Measurements from ENCODE around the gene TUBG1. TPM values are rescaled to one million over a fixed set of nuclear protein-coding genes. Genes with fewer than 3 reads are reported as not detected.
A peak's percentile ranks its signal among the peaks of the same experiment; 100 is the strongest.

TUBG1 gene
- polyA plus RNA-seq, 1 of the 3 experiments (the other 2 are of a cell fraction), result 145 TPM

GRCh38 chr17:42613699-42614295 lies 4.3 kb downstream of the TUBG1 start:
- Histone ChIP-seq H4K20me1 (ENCODE audit: insufficient read depth) (no peaks in the 10 kb centered on the region), H2AFZ (ENCODE audit: low read depth) (no peak overlapping the region), H3K4me1 (ENCODE audit: control insufficient read depth in 1 of 2, insufficient read depth in 2 of 2, low read depth in 1 of 2, low read length in 1 of 2) (peaks cover 0 to 15% of the 10 kb centered on the region in 2 experiments; a peak in 2 of 4 replicates), H3K36me3 (replicated peaks in 1 of 2; ENCODE audit: control insufficient read depth in 1 of 2, insufficient read depth in 2 of 2, low read length in 1 of 2) (peaks cover 34 to 41% of the 10 kb centered on the region in 2 experiments), H3K9ac (no peak overlapping the region), H3K4me3 (ENCODE audit: low read depth in 2 of 2, low read length in 1 of 2) (no peak overlapping the region), H3F3A (replicated peaks; ENCODE audit: insufficient read depth) (peaks cover 15% of the 10 kb centered on the region), H3K9me2 (no peaks in the 10 kb centered on the region), H3K27ac (ENCODE audit: low read depth in 2 of 2, low read length in 1 of 2) (no peak overlapping the region), H3K4me2 (no peak overlapping the region), H3K79me2 (ENCODE audit: insufficient read depth) (peaks cover 18% of the 10 kb centered on the region), H3K27me3 (ENCODE audit: insufficient read depth) (no peaks in the 10 kb centered on the region), H3K9me3 (no peaks in the 10 kb centered on the region)
- TF ChIP-seq RAD21 (IDR thresholded peaks at IDR 0.05; ENCODE audit: low read length), result no peak
- no peak for TF ChIP-seq ZBTB33 (IDR thresholded peaks at IDR 0.05; ENCODE audit: borderline replicate concordance, low read depth)
- TF ChIP-seq EZH2phosphoT487 (IDR thresholded peaks at IDR 0.05; ENCODE audit: borderline replicate concordance, low read depth), result no peak
- TF ChIP-seq RFX5 (IDR thresholded peaks at IDR 0.05; ENCODE audit: low read length), result no peak
- TF ChIP-seq CHD2 (IDR thresholded peaks at IDR 0.05; ENCODE audit: low read length, partially characterized antibody), result no peak
- no peak for TF ChIP-seq TAF1 (IDR thresholded peaks at IDR 0.05; ENCODE audit: borderline replicate concordance, low read depth, low read length)
- TF ChIP-seq MXI1 (IDR thresholded peaks at IDR 0.05; ENCODE audit: low read depth, low read length), result no peak
- no peak for TF ChIP-seq ELF1 (IDR thresholded peaks at IDR 0.05)
- WGBS (ENCODE audit: low lambda C conversion rate), result 99% methylated on average over 9 of the region's 17 CpGs
- CTCF ChIA-PET, result interaction anchor here (1.6 to 1.7 kb wide), 2 partner anchors 36 to 69 kb away, joined by 4 to 8 read pairs; partner anchors contain the start of gene PSMC3IP
- DNase-seq, result no peak
- POLR2A ChIA-PET, result no interaction called here

- TF ChIP-seq PBX3 (IDR thresholded peaks at IDR 0.05), result no peak
- TF ChIP-seq ELF1 (IDR thresholded peaks at IDR 0.05), result no peak
- TF ChIP-seq NRF1 (IDR thresholded peaks at IDR 0.05; ENCODE audit: low read depth, low read length), result no peak
- TF ChIP-seq SMC3 (IDR thresholded peaks at IDR 0.05; ENCODE audit: low read depth, low read length), result no peak
- TF ChIP-seq FOXM1 (IDR thresholded peaks at IDR 0.05; ENCODE audit: low read depth), result no peak
- Histone ChIP-seq H3K4me2 (no peak overlapping the region), H3K36me3 (replicated peaks in 1 of 2; ENCODE audit: control insufficient read depth in 1 of 2, insufficient read depth in 2 of 2, low read length in 1 of 2) (peaks cover 22 to 23% of the 10 kb centered on the region in 2 experiments), H2AFZ (ENCODE audit: low read depth) (no peak overlapping the region), H3K4me1 (ENCODE audit: control insufficient read depth in 1 of 2, insufficient read depth in 2 of 2, low read depth in 1 of 2, low read length in 1 of 2) (peaks cover 0 to 16% of the 10 kb centered on the region in 2 experiments; a peak in 1 of 4 replicates), H4K20me1 (ENCODE audit: insufficient read depth) (no peaks in the 10 kb centered on the region), H3K9ac (no peak overlapping the region), H3K4me3 (ENCODE audit: low read depth in 2 of 2, low read length in 1 of 2) (no peak overlapping the region), H3K27ac (ENCODE audit: low read depth in 2 of 2, low read length in 1 of 2) (peak overlapping the region in 1 of 2 experiments; percentile 71; a peak in 2 of 4 replicates), H3K79me2 (ENCODE audit: insufficient read depth) (no peaks in the 10 kb centered on the region), H3K27me3 (ENCODE audit: insufficient read depth) (no peaks in the 10 kb centered on the region), H3F3A (replicated peaks; ENCODE audit: insufficient read depth) (peaks cover 10% of the 10 kb centered on the region), H3K9me2 (no peaks in the 10 kb centered on the region), H3K9me3 (no peaks in the 10 kb centered on the region)
- DNase-seq, result peak; percentile 42
- WGBS (ENCODE audit: low lambda C conversion rate), result 60% methylated on average over 4 of the region's 4 CpGs
- ChIA-PET POLR2A (interaction anchor here (0.6 to 2.2 kb wide), 8 partner anchors 9 to 187 kb away, joined by 3 to 12 read pairs (median 6); partner anchors contain the start of genes PLEKHH3, PSMC3IP, RETREG3 and TUBG1), CTCF (interaction anchor here (1.1 to 2.1 kb wide), 14 partner anchors 8 to 75 kb away, joined by 3 to 14 read pairs (median 6); partner anchors contain the start of genes CCR10, PLEKHH3 and PSMC3IP)
These were observed 8.5 kb downstream of the TUBG1 start for GRCh38 chr17:42617956-42618431.

All from SK-N-SH (cell line).